ENCODE measurements around the gene TASP1. TPM values are rescaled to one million over a fixed set of nuclear protein-coding genes. Genes with fewer than 3 reads are reported as not detected.

Gene TASP1
- total and polyA plus RNA-seq, 5 donors from 2014 or later = 9.5 to 19.0 (median 12.6) TPM

DNA sequence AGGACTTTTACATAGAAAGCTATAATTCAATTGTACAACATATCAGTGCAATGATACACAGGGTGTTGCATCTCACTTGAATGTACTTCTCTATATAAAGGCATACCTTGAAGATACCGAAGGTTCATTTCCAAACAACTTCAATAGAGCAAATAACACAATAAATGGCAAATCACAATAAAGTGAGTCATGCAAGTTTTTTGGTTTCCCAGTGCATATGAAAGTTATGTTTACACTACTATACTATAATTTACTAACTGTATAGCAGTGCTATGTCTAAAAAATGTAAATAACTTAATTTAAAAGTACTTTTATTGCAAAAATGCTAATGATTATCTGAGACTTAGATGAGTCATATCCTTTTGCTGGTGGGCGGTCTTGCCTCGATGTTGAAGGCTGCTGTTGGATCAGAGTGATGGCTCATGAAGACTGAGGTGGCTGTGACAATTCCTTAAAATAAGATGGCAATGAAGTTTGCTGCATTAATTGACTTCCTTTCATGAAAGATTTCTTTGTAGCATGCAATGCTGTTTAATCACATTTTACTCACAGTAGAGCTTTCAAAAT, 188.8 kb downstream of the TASP1 start:
- H3K36me3 Mint-ChIP-seq = peaks cover 31% of the 10 kb centered on the region
- ATAC-seq (ENCODE audit: low read depth in 2 of 2) = no peak
- no peaks in the 10 kb centered on the region for H3K9me3 ChIP-seq (ENCODE audit: control insufficient read depth in 2 of 2, low read length in 2 of 2)
- no peak overlapping the region for H3K4me3 ChIP-seq (ENCODE audit: low read depth, low read length)
- no peak overlapping the region for H3K27ac Mint-ChIP-seq
- H3K9me3 Mint-ChIP-seq = peaks cover 0 to 3% (median 0%) of the 10 kb centered on the region in 7 donors
- no peaks in the 10 kb centered on the region for H3K4me1 Mint-ChIP-seq
- no peaks in the 10 kb centered on the region for H3K27me3 Mint-ChIP-seq
- H3K4me1 ChIP-seq (ENCODE audit: control insufficient read depth, insufficient read depth, low read length, poor library complexity, severe bottlenecking) = no peaks in the 10 kb centered on the region
- no peaks in the 10 kb centered on the region for H3K27me3 ChIP-seq (ENCODE audit: control insufficient read depth, insufficient read depth, low read length)
- no peak overlapping the region for H3K4me3 Mint-ChIP-seq
- peaks cover 5% of the 10 kb centered on the region for H3K36me3 ChIP-seq (ENCODE audit: control insufficient read depth, insufficient read depth, low read length)
- no peak for DNase-seq
- no peak overlapping the region for H3K27ac ChIP-seq (ENCODE audit: insufficient read depth, low read length, poor library complexity, severe bottlenecking)

DNA sequence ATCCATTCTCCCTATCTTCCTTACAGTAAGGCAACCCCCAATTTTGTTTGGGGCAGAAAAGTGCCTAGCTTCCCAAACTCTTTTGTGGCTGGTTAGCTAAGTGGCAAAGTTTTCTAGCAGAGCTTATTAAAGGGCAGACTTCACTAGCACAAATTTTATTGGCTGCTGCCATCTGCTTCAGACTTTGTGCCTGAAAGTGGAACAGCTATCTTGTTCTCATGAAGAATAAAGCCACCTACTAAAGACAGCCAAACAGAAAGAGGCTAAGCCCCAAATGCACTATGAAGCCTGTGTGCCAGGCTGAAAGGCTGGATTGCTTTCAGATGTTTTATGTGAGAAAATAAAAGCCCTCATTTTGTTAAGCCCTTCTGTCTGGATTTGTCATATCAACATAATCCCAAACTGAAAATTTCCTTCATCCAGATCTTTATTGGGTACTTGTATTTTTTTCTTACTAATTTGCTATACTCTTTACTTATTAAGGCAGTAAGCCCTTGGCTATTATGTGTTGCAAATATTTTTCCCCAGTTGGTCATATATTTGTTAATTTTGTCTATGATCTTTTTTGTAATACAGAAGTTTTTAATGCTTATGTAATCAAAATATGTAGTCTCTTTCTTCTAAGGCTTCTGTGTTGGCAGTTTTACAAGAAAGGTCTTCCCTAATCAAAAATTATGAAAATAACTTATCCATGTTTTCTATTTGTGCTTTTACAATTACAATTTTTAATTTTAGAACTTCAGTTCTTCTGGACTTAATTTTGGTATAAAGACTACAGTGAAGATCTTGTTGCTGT, 191.1 kb downstream of the TASP1 start:
- Histone ChIP-seq H3K4me3 (ENCODE audit: low read depth, low read length) (no peak overlapping the region), H3K9me3 (ENCODE audit: control insufficient read depth in 2 of 2, low read length in 2 of 2) (no peaks in the 10 kb centered on the region), H3K36me3 (ENCODE audit: control insufficient read depth, insufficient read depth, low read length) (peaks cover 5% of the 10 kb centered on the region), H3K27me3 (ENCODE audit: control insufficient read depth, insufficient read depth, low read length) (no peaks in the 10 kb centered on the region), H3K4me1 (ENCODE audit: control insufficient read depth, insufficient read depth, low read length, poor library complexity, severe bottlenecking) (no peaks in the 10 kb centered on the region), H3K27ac (ENCODE audit: insufficient read depth, low read length, poor library complexity, severe bottlenecking) (no peak overlapping the region)
- Mint-ChIP-seq H3K36me3 (peaks cover 26% of the 10 kb centered on the region), H3K4me1 (no peaks in the 10 kb centered on the region), H3K4me3 (no peak overlapping the region), H3K9me3 (no peaks in the 10 kb centered on the region), H3K27ac (no peak overlapping the region), H3K27me3 (no peaks in the 10 kb centered on the region)
- ATAC-seq (ENCODE audit: low read depth in 2 of 2) = no peak
- no peak for DNase-seq

GRCh38 chr20:13443690-13444089, 195.0 kb downstream of the TASP1 start:
- Histone ChIP-seq H3K4me1 (ENCODE audit: control insufficient read depth, insufficient read depth, low read length, poor library complexity, severe bottlenecking) (no peaks in the 10 kb centered on the region), H3K36me3 (ENCODE audit: control insufficient read depth, insufficient read depth, low read length) (no peaks in the 10 kb centered on the region), H3K27ac (ENCODE audit: insufficient read depth, low read length, poor library complexity, severe bottlenecking) (no peak overlapping the region), H3K27me3 (ENCODE audit: control insufficient read depth, insufficient read depth, low read length) (no peaks in the 10 kb centered on the region), H3K9me3 (ENCODE audit: control insufficient read depth in 2 of 2, low read length in 2 of 2) (peaks cover 3 to 4% of the 10 kb centered on the region in 2 experiments), H3K4me3 (ENCODE audit: low read depth, low read length) (no peak overlapping the region)
- Mint-ChIP-seq H3K4me1 (peaks cover 0 to 4% (median 1%) of the 10 kb centered on the region in 4 donors), H3K36me3 (peaks cover 33% of the 10 kb centered on the region), H3K27ac (no peak overlapping the region), H3K27me3 (no peaks in the 10 kb centered on the region), H3K9me3 (peaks cover 0 to 26% (median 4%) of the 10 kb centered on the region in 7 donors), H3K4me3 (no peak overlapping the region)
- ATAC-seq (ENCODE audit: low read depth in 2 of 2) = no peak
- DNase-seq = no peak

DNA sequence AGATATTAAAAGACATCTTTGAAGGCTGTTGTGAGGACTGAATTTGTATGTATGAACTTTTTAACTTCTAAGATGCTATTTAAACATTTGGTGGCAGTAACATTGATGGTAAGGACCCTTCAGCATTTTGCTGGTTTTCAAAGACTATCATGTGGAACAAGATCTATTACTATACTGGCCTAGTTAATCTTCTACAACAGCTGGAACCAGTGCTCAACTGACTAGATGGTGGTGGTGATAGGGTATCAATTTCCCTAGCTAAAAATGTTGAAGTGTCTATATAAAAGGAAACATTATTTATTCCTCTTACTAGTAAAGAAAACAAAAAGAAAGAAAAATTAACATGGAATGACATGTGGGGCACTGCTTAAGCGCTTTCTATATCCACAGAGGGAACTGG, 195.7 kb downstream of the TASP1 start:
- ATAC-seq (ENCODE audit: low read depth in 2 of 2) = no peak
- no peaks in the 10 kb centered on the region for H3K36me3 ChIP-seq (ENCODE audit: control insufficient read depth, insufficient read depth, low read length)
- peaks cover 3 to 4% of the 10 kb centered on the region in 2 experiments for H3K9me3 ChIP-seq (ENCODE audit: control insufficient read depth in 2 of 2, low read length in 2 of 2)
- no peaks in the 10 kb centered on the region for H3K27me3 ChIP-seq (ENCODE audit: control insufficient read depth, insufficient read depth, low read length)
- Mint-ChIP-seq H3K4me3 (no peak overlapping the region), H3K9me3 (peaks cover 0 to 28% (median 4%) of the 10 kb centered on the region in 7 donors), H3K36me3 (peaks cover 33% of the 10 kb centered on the region), H3K27me3 (no peaks in the 10 kb centered on the region), H3K4me1 (peaks cover 0 to 4% (median 1%) of the 10 kb centered on the region in 4 donors), H3K27ac (no peak overlapping the region)
- H3K27ac ChIP-seq (ENCODE audit: insufficient read depth, low read length, poor library complexity, severe bottlenecking) = no peak overlapping the region
- no peak overlapping the region for H3K4me3 ChIP-seq (ENCODE audit: low read depth, low read length)
- DNase-seq = no peak
- no peaks in the 10 kb centered on the region for H3K4me1 ChIP-seq (ENCODE audit: control insufficient read depth, insufficient read depth, low read length, poor library complexity, severe bottlenecking)

GRCh38 chr20:13441388-13441787, 197.3 kb downstream of the TASP1 start:
- Histone ChIP-seq H3K36me3 (ENCODE audit: control insufficient read depth, insufficient read depth, low read length) (no peaks in the 10 kb centered on the region), H3K27me3 (ENCODE audit: control insufficient read depth, insufficient read depth, low read length) (no peaks in the 10 kb centered on the region), H3K4me1 (ENCODE audit: control insufficient read depth, insufficient read depth, low read length, poor library complexity, severe bottlenecking) (no peaks in the 10 kb centered on the region), H3K9me3 (ENCODE audit: control insufficient read depth in 2 of 2, low read length in 2 of 2) (peaks cover 3 to 4% of the 10 kb centered on the region in 2 experiments), H3K4me3 (ENCODE audit: low read depth, low read length) (no peak overlapping the region), H3K27ac (ENCODE audit: insufficient read depth, low read length, poor library complexity, severe bottlenecking) (no peak overlapping the region)
- Mint-ChIP-seq H3K27ac (peak overlapping the region in 1 of 3 donors; percentile 67), H3K27me3 (no peaks in the 10 kb centered on the region), H3K9me3 (peaks cover 0 to 28% (median 4%) of the 10 kb centered on the region in 7 donors), H3K4me1 (peaks cover 0 to 4% (median 1%) of the 10 kb centered on the region in 4 donors), H3K36me3 (peaks cover 33% of the 10 kb centered on the region), H3K4me3 (no peak overlapping the region)
- no peak for ATAC-seq (ENCODE audit: low read depth in 2 of 2)
- no peak for DNase-seq

GRCh38 chr20:13436530-13436929, 202.2 kb downstream of the TASP1 start:
- Histone ChIP-seq H3K36me3 (ENCODE audit: control insufficient read depth, insufficient read depth, low read length) (peaks cover 9% of the 10 kb centered on the region), H3K4me3 (ENCODE audit: low read depth, low read length) (no peak overlapping the region), H3K4me1 (ENCODE audit: control insufficient read depth, insufficient read depth, low read length, poor library complexity, severe bottlenecking) (no peaks in the 10 kb centered on the region), H3K9me3 (ENCODE audit: control insufficient read depth in 2 of 2, low read length in 2 of 2) (peaks cover 3 to 4% of the 10 kb centered on the region in 2 experiments), H3K27me3 (ENCODE audit: control insufficient read depth, insufficient read depth, low read length) (no peaks in the 10 kb centered on the region), H3K27ac (ENCODE audit: insufficient read depth, low read length, poor library complexity, severe bottlenecking) (no peak overlapping the region)
- Mint-ChIP-seq H3K36me3 (peaks cover 49% of the 10 kb centered on the region), H3K27ac (no peak overlapping the region), H3K27me3 (no peaks in the 10 kb centered on the region), H3K4me1 (peaks cover 0 to 4% (median 1%) of the 10 kb centered on the region in 4 donors), H3K4me3 (no peak overlapping the region), H3K9me3 (peaks cover 0 to 24% (median 4%) of the 10 kb centered on the region in 7 donors)
- no peak for ATAC-seq (ENCODE audit: low read depth in 2 of 2)
- DNase-seq = no peak

GRCh38 chr20:13432126-13432525, 206.6 kb downstream of the TASP1 start:
- no peaks in the 10 kb centered on the region for H3K27me3 ChIP-seq (ENCODE audit: control insufficient read depth, insufficient read depth, low read length)
- ATAC-seq (ENCODE audit: low read depth in 2 of 2) (no peak), DNase-seq (no peak)
- Mint-ChIP-seq H3K4me1 (peaks cover 0 to 2% (median 0%) of the 10 kb centered on the region in 4 donors), H3K36me3 (peaks cover 43% of the 10 kb centered on the region), H3K27ac (no peak overlapping the region), H3K27me3 (no peaks in the 10 kb centered on the region), H3K9me3 (peaks cover 0 to 2% (median 0%) of the 10 kb centered on the region in 7 donors), H3K4me3 (no peak overlapping the region)
- H3K27ac ChIP-seq (ENCODE audit: insufficient read depth, low read length, poor library complexity, severe bottlenecking) = no peak overlapping the region
- no peaks in the 10 kb centered on the region for H3K9me3 ChIP-seq (ENCODE audit: control insufficient read depth in 2 of 2, low read length in 2 of 2)
- peaks cover 18% of the 10 kb centered on the region for H3K36me3 ChIP-seq (ENCODE audit: control insufficient read depth, insufficient read depth, low read length)
- no peaks in the 10 kb centered on the region for H3K4me1 ChIP-seq (ENCODE audit: control insufficient read depth, insufficient read depth, low read length, poor library complexity, severe bottlenecking)
- no peak overlapping the region for H3K4me3 ChIP-seq (ENCODE audit: low read depth, low read length)

Measured in CD4-positive, CD25-positive, alpha-beta regulatory T cell (primary cell).